HG03354 (cell line): ENCODE measurements around the gene TSPO2.

Source experiments
- ATAC-seq: cut with Tn5 transposase; IDR thresholded peaks from one replicate; pipeline ENCODE4 v1.9.1; 2021; ENCODE audit warnings: mild to moderate bottlenecking; ENCODE audit not compliant: unreplicated experiment, poor library complexity, severe bottlenecking

Gene TSPO2

DNA sequence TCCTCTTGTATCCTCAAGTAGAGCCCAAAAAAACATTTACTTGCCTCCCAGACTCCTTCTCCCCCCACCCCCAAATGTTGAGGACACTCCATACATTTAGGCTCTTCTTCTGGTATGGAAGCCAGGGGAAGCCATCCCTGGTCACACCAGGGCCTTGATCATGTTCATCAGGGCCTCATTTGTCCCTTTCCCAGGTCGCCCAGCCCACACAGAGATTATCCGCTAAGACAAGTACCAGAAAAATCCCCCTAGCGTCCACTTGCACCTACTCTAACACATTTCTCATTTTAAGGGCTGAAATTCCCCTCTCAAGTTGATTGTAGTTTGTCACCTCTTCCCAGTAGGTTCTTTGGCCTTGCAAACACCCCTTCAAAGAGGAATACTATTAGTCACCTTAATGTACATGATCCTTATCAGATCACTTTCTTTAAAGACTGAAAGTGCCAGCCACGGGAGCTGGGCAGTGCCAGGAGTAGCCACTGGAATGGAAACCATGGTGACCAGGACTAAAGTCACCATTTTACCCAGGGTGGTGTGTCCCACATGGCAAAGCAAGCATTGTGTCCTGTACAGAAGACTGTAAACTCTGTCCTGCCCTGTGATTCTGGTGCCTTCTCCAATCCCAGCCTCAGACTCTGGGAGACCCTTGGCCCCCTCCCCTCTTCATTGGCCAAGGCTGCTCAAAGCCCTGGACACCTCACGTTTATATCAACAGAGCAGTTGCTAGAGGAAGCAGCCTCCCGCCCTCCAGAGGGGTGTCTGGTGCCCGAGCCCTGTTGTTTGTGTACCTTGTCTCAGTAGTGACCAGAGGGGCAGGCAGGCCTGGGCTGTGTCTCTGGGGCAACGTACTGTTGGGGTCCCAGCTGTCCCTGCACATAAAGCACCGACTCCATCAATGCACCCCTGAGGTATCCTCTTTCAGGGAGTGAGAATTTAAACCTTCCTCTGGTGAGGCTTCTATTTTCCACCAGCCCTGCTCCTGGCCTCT, 5.8 kb downstream of the TSPO2 start:
- no peak for ATAC-seq

DNA sequence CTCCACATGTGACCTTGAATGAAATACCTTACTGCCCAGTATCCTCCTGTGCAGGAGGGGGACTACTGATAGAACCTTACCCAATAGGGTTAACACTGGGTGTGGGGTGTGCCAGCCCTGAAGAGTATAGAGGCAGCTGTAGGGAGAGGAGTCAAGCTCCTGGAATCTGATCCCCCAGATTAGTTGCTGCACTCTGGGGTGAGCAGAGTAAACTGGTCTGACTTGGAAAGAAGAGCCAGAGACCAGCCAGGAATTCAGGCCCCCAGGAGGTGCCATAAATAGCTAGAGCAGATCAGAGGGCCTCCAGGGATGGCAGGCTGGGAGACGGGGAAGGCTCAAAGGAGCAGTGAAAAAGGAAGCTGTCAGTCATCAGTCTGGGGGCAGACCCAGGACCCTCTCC, 7.3 kb downstream of the TSPO2 start:
- no peak for ATAC-seq

GRCh38 chr6:41049955-41050354, 7.7 kb downstream of the TSPO2 start:
- ATAC-seq, result no peak

DNA sequence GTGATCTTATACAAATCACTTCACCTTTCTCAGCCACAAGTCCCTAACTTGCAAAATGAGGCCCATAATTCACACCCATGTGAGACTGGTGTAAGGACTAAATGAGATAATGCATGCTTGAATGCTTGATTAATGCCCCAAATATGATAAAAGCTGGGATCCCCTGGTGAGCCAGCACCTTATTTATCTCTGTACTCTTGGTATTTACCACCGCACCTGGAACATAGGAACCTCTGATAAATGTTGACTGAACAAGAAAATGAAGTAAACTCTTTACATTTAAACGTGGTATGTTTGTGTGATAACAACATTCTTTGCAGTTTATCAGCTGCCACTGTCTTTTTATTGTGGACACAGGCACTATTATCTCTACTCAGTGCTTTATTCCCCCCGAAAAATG, 8.3 kb downstream of the TSPO2 start:
- ATAC-seq, result no peak

DNA sequence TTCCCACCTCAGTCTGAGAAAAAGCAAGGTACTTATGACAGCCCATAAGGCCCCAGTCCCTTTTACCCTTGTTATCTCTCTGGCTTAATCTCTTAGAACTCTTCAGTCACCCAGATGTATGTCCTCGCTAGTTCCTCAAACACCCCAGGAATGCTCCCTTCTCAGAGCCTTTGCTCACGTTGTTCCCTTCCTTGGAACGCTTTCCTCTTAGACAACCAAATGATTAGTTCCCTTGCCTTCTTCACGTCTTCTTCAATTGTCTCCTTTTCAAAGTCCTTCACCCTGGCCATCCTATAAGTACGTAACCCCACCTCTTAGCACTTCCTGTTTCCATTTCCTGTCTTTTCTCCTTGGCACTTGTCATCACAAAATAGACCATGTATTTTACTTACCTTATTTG, 9.6 kb downstream of the TSPO2 start:
- ATAC-seq, result no peak

- no peak for ATAC-seq
These were observed 10.8 kb downstream of the TSPO2 start, which contains the start of gene APOBEC2 for GRCh38 chr6:41053041-41053440. Gene APOBEC2 (plus strand): TSS chr6:41053202. CDS start chr6:41053348, 146 bp downstream.

DNA sequence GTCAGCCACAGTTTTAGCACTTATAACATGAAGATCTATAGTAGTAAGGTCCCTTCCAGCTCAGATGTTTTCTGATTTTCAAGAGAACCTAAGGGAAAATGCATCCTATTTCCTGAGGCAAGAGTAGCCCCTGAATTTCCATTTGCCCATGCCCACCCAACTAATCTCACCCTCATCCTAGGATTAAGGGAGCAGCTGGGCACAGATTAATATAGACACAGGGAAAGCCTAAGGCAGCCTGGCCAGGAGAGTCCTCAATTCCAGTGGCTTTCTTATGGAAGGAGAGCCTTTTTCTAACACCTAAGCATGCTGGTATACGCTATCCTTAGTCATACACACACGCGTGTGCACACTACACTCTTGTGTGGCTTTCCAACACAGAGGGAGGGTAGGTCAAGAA, 12.2 kb downstream of the TSPO2 start:
- ATAC-seq, result no peak

GRCh38 chr6:41055149-41055548, 12.9 kb downstream of the TSPO2 start:
- ATAC-seq, result no peak

- no peak for ATAC-seq
These were observed 14.7 kb downstream of the TSPO2 start for GRCh38 chr6:41056768-41057490.

DNA sequence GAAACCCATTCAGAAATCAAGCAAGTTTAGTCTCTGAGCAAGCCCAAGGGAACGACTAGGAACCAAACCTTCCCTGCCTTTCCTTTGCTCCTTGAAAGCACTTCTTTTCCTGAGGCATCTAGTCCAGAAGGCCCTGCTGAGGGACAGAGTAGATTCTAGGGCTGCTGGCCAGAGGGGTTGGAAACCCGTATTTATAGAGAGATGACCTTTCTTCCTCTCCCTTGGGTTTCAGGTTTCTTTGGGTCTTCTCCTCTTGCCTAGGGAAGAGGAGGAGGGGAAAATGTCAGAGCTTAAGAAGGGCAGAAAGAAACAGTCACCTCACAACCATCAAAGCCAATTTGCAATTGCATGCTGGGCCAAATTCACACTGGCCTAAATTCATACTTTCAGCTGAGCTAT, 16.5 kb downstream of the TSPO2 start:
- ATAC-seq, result no peak

GRCh38 chr6:41059556-41059955, 17.3 kb downstream of the TSPO2 start:
- ATAC-seq, result no peak

- no peak for ATAC-seq
These were observed 19.0 kb downstream of the TSPO2 start for GRCh38 chr6:41061196-41061726.

- no peak for ATAC-seq
These were observed 19.8 kb downstream of the TSPO2 start for GRCh38 chr6:41062056-41062455.

DNA sequence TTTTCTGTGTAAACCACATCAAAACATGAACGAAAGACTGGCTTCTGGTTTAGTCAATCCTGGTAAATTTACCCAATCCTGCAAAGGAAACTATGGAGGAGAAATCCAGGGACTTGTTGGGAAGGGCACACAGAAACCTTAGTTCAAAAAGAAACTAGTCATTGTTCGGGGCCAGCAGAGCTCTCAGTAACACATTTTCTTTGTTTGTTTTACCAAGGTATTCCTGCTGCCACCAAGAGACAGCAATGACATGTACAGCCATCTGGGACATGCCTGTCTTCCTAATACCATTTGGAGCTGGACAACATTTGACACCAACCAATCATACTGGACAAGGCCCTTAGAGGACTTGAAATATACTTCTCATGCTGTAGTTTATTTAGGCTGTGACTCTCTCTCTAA, 21.6 kb downstream of the TSPO2 start:
- ATAC-seq, result no peak

DNA sequence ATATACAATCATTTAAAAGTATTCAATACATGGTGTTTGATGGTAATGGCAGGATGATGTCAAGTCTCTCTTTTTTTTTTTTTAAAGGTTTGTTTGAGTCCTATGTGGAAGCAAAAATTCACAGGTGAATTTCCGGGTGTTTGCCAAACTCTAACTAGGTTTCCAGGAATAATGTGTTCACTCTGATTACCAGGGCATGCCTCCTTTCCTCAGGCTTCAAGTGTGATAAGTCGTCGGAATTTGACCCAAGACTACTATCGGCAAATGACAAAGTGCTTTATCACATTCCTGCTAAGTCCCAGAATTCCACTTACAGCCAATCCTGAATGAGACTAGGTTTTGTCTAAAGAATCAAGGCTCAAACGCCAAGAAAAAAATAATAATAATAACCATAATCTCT, 22.6 kb downstream of the TSPO2 start:
- no peak for ATAC-seq

GRCh38 chr6:41065550-41066026, 23.3 kb downstream of the TSPO2 start:
- no peak for ATAC-seq

DNA sequence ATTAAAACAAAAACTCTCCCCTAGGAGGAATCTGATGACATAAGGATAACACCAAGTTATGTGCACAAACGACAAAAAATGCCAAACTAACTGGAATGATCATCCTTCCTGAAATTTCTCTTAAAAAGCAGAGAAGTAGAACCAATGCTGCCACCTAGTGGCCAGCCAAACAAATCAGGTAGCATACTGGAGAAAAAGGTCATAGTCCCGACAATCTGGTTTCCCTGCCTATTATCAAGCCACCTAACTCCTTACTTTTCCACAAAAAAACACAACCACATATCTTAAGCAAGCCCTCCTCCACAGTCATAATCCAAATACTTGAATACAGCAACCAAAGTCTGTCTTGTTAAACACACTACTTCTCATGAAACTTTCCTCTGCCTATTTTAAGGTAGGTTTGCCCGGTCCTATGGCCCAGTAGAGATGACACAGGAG, 24.6 kb downstream of the TSPO2 start:
- ATAC-seq, result no peak

GRCh38 chr6:41071501-41071922, 29.2 kb downstream of the TSPO2 start:
- ATAC-seq, result no peak

GRCh38 chr6:41071923-41072835, 29.9 kb downstream of the TSPO2 start, which contains the start of gene OARD1:
Gene OARD1 (minus strand): TSS chr6:41072356. CDS start chr6:41071634, 722 bp downstream.
- ATAC-seq, result peak; percentile 73
